Choroid plexus epithelial cell (primary cell): ENCODE measurements around the gene C7.
"Not testable (repeated sequence)": the region's sequence is repeated elsewhere in the genome, so short reads cannot be mapped to it uniquely, and the experiment has no call there.

Source experiments
- DNase-seq: peaks from one replicate; pipeline ENCODE4 v3.0.0-alpha.2; 2010; ENCODE audit warnings: low read depth
- H3K4me3 ChIP-seq: 2 replicates; pipeline ENCODE4 v1.5.1; 2011; ENCODE audit warnings: low read depth, mild to moderate bottlenecking, control low read depth, low read length, moderate library complexity
- TF ChIP-seq, protein P1 (sequence below): conservative IDR thresholded peaks from 2 replicates; pipeline ENCODE4 v1.5.1; 2011; ENCODE audit warnings: low read depth, mild to moderate bottlenecking, control low read depth, inconsistent platforms, low read length, moderate library complexity

C7 gene

GRCh38 chr5:40909264-40909663 is at the start of gene C7:
C7 (plus strand) TSS chr5:40909497; CDS start chr5:40909611, 114 bp downstream.
- H3K4me3 ChIP-seq: peak within 1 kb of the TSS; percentile 54
- TF ChIP-seq, protein P1, sequence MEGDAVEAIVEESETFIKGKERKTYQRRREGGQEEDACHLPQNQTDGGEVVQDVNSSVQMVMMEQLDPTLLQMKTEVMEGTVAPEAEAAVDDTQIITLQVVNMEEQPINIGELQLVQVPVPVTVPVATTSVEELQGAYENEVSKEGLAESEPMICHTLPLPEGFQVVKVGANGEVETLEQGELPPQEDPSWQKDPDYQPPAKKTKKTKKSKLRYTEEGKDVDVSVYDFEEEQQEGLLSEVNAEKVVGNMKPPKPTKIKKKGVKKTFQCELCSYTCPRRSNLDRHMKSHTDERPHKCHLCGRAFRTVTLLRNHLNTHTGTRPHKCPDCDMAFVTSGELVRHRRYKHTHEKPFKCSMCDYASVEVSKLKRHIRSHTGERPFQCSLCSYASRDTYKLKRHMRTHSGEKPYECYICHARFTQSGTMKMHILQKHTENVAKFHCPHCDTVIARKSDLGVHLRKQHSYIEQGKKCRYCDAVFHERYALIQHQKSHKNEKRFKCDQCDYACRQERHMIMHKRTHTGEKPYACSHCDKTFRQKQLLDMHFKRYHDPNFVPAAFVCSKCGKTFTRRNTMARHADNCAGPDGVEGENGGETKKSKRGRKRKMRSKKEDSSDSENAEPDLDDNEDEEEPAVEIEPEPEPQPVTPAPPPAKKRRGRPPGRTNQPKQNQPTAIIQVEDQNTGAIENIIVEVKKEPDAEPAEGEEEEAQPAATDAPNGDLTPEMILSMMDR: no peak
- peak; percentile 67 for DNase-seq

DNA sequence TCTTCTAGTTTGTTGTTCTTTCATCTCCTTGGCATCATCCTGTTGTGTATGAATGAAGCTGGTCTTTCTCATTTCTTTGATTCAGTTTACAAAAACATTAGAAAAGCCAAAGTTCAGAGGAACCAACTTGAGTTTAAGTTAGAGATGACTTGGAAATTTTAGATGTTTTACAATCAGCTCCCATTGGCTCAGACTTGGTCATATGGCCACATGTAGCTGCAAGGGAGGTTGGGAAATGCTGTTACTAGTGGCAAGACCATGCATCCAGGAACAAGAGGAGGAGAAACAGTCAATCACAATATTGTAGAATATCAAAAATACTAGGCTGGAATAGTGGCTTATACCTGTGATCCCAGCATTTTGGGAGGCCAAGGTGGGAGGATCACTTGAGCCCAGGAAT is 48.6 kb upstream of the C7 start:
- TF ChIP-seq, protein P1: no peak
- no peak overlapping the region for H3K4me3 ChIP-seq
- no peak for DNase-seq

DNA sequence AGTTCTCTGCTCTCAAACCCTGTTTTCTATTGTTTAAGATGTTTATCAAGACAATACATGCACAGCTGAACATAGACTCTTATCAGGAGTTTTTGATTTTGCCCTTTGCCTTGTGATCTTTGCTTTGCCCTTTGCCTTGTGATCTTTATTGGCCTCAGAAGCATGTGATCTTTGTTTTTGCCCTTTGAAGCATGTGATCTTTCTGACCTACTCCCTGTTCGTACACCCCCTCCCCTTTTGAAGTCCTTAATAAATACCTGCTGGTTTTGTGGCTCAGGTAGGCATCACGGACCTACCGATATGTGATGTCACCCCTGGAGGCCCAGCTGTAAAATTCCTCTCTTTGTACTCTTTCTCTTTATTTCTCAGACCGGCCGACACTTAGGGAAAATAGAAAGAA is 44.3 kb upstream of the C7 start:
- H3K4me3 ChIP-seq, DNase-seq: not testable (repeated sequence)

GRCh38 chr5:40866844-40867243 is 42.5 kb upstream of the C7 start:
- TF ChIP-seq, protein P1: no peak
- DNase-seq: no peak
- H3K4me3 ChIP-seq: no peak overlapping the region

- H3K4me3 ChIP-seq: no peak overlapping the region
- no peak for DNase-seq
- TF ChIP-seq, protein P1: no peak
Measured at GRCh38 chr5:40869384-40869783, 39.9 kb upstream of the C7 start.

DNA sequence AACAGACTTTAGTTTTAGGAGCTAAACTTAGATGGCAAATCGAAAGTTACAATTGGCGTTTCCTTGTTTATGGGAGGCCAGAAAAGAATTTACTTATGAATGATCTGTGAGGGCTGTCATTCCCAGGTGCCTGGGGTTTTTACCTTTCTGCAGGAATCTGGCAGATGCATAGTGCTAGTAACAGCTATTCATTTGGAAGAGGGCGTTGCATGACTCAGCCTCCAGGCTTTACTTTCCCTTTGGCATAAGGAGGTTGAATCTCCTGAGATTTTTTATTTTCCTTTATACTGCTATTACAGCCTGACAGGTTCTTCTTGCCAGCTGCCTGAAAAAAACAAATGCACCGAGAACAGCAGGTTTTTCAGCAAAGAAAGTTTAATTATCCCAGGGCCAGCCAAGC is 38.1 kb upstream of the C7 start:
- no peak overlapping the region for H3K4me3 ChIP-seq
- TF ChIP-seq, protein P1: no peak
- DNase-seq: peak; percentile 18

GRCh38 chr5:40872253-40872652 is 37.0 kb upstream of the C7 start:
- DNase-seq, H3K4me3 ChIP-seq: not testable (repeated sequence)

DNA sequence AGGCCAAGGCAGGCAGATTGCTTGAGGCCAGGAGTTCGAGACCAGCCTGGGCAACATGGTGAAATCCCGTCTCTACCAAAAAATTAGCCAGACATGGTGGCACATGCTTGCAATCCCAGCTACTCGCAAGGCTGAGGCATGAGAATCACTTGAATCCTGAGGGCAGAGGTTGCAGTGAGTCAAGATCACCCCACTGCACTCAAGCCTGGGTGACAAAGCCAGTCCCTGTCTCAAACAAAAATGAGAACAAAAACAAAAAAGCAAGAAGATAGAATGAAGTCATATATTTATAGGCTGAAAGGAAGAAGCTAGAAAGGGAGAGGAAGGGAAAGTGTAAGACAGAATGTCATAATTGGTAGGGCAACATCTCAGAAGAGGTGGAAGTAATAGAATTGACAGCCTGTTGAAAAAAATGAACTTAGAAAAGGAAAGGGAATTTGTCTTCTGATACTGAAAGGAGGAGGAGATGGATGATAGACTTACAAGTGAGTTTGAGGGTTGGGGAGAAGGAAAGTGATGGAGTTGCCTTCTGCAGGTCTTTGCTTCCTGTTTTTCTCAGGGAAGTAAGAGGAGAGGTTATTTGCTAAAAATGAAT is 35.9 kb upstream of the C7 start:
- H3K4me3 ChIP-seq: no peak overlapping the region
- TF ChIP-seq, protein P1: no peak
- no peak for DNase-seq
